ENCODE results near the gene C6orf136.
A peak's percentile ranks its signal among the peaks of the same experiment; 100 is the strongest.

C6orf136 gene

GRCh38 chr6:30682143-30683117 lies 35.5 kb downstream of the C6orf136 start:
- Histone ChIP-seq H2AK5ac (ENCODE audit: low read depth, low read length) (no peak overlapping the region), H3K9ac (ENCODE audit: low read depth, low read length, poor library complexity) (no peak overlapping the region), H3K23ac (ENCODE audit: low read depth, low read length, poor library complexity) (peak overlapping the region; percentile 56), H3K27ac (replicated peaks; ENCODE audit: low read length) (peak overlapping the region; percentile 52), H3K18ac (ENCODE audit: low read length) (peak overlapping the region; percentile 53), H3K4me1 (ENCODE audit: control insufficient read depth in 2 of 2, insufficient read depth in 1 of 2, low read depth in 1 of 2, low read length in 2 of 2) (peaks cover 43 to 44% of the 10 kb centered on the region in 2 donors), H3K27me3 (ENCODE audit: control insufficient read depth in 3 of 3, insufficient read depth in 3 of 3, low read depth in 1 of 3, low read length in 3 of 3) (no peaks in the 10 kb centered on the region), H3K79me1 (ENCODE audit: low read depth, low read length) (peaks cover 3% of the 10 kb centered on the region), H2BK15ac (ENCODE audit: low read length) (no peak overlapping the region), H2BK120ac (ENCODE audit: low read depth, low read length) (no peak overlapping the region), H2BK12ac (ENCODE audit: low read length) (no peak overlapping the region), H3K9me3 (replicated peaks in 1 of 2; ENCODE audit: control insufficient read depth in 2 of 2, insufficient read depth in 1 of 2, low read depth in 1 of 2, low read length in 2 of 2) (no peaks in the 10 kb centered on the region), H3K36me3 (replicated peaks in 1 of 2; ENCODE audit: control insufficient read depth in 2 of 2, insufficient read depth in 2 of 2, low read length in 2 of 2) (peaks cover 8 to 59% of the 10 kb centered on the region in 2 donors), H4K91ac (ENCODE audit: low read depth, low read length, poor library complexity) (no peak overlapping the region), H3K14ac (ENCODE audit: low read length) (no peak overlapping the region), H2AFZ (ENCODE audit: low read length) (no peak overlapping the region), H3K4me2 (ENCODE audit: insufficient read depth, low read length, poor library complexity, severe bottlenecking) (peak overlapping the region; percentile 56), H4K8ac (ENCODE audit: low read depth, low read length) (no peak overlapping the region), H3K4ac (ENCODE audit: low read length) (no peak overlapping the region), H3K4me3 (ENCODE audit: low read length in 2 of 2) (peak overlapping the region; percentile 9 to 83), H2BK5ac (ENCODE audit: low read length) (no peak overlapping the region)
- no peak for DNase-seq (ENCODE audit: low spot score)
- WGBS, 2 donors (ENCODE audit: extremely low coverage in 2 of 2, insufficient read length in 2 of 2, insufficient replicate concordance in 1 of 2) = no CpG with 5 or more reads among the region's 11 CpGs

- no peak overlapping the region for H4K91ac ChIP-seq (ENCODE audit: low read depth, low read length, poor library complexity)
- whole genome bisulfite sequencing, 2 donors (ENCODE audit: extremely low coverage in 2 of 2, insufficient read length in 2 of 2, insufficient replicate concordance in 1 of 2) = no CpG with 5 or more reads among the region's 7 CpGs
- peak overlapping the region; percentile 56 for H2AK5ac ChIP-seq (ENCODE audit: low read depth, low read length)
- H2BK15ac ChIP-seq (ENCODE audit: low read length) = no peak overlapping the region
- peaks cover 50 to 51% of the 10 kb centered on the region in 2 donors for H3K4me1 ChIP-seq (ENCODE audit: control insufficient read depth in 2 of 2, insufficient read depth in 1 of 2, low read depth in 1 of 2, low read length in 2 of 2)
- H3K23ac ChIP-seq (ENCODE audit: low read depth, low read length, poor library complexity) = no peak overlapping the region
- no peak overlapping the region for H2BK120ac ChIP-seq (ENCODE audit: low read depth, low read length)
- no peak overlapping the region for H2BK12ac ChIP-seq (ENCODE audit: low read length)
- no peak overlapping the region for H2AFZ ChIP-seq (ENCODE audit: low read length)
- H3K4me3 ChIP-seq (ENCODE audit: low read length in 2 of 2) = peak overlapping the region; percentile 44 to 83
- peak overlapping the region; percentile 56 for H3K4me2 ChIP-seq (ENCODE audit: insufficient read depth, low read length, poor library complexity, severe bottlenecking)
- peaks cover 5% of the 10 kb centered on the region for H3K79me1 ChIP-seq (ENCODE audit: low read depth, low read length)
- peaks cover 7 to 55% of the 10 kb centered on the region in 2 donors for H3K36me3 ChIP-seq (replicated peaks in 1 of 2; ENCODE audit: control insufficient read depth in 2 of 2, insufficient read depth in 2 of 2, low read length in 2 of 2)
- H3K27ac ChIP-seq (replicated peaks; ENCODE audit: low read length) = peak overlapping the region; percentile 60
- DNase-seq (ENCODE audit: low spot score) = no peak
- H2BK5ac ChIP-seq (ENCODE audit: low read length) = no peak overlapping the region
- H3K9me3 ChIP-seq (replicated peaks in 1 of 2; ENCODE audit: control insufficient read depth in 2 of 2, insufficient read depth in 1 of 2, low read depth in 1 of 2, low read length in 2 of 2) = no peaks in the 10 kb centered on the region
- peak overlapping the region; percentile 81 for H3K18ac ChIP-seq (ENCODE audit: low read length)
- H3K9ac ChIP-seq (ENCODE audit: low read depth, low read length, poor library complexity) = peak overlapping the region; percentile 44
- H3K27me3 ChIP-seq (ENCODE audit: control insufficient read depth in 3 of 3, insufficient read depth in 3 of 3, low read depth in 1 of 3, low read length in 3 of 3) = no peaks in the 10 kb centered on the region
- no peak overlapping the region for H3K4ac ChIP-seq (ENCODE audit: low read length)
- no peak overlapping the region for H4K8ac ChIP-seq (ENCODE audit: low read depth, low read length)
- no peak overlapping the region for H3K14ac ChIP-seq (ENCODE audit: low read length)
Observed at GRCh38 chr6:30683183-30683979, 36.4 kb downstream of the C6orf136 start.

GRCh38 chr6:30683980-30684338 lies 37.0 kb downstream of the C6orf136 start:
- H3K23ac ChIP-seq (ENCODE audit: low read depth, low read length, poor library complexity) = no peak overlapping the region
- H2AFZ ChIP-seq (ENCODE audit: low read length) = no peak overlapping the region
- no peak overlapping the region for H2BK5ac ChIP-seq (ENCODE audit: low read length)
- H3K4ac ChIP-seq (ENCODE audit: low read length) = no peak overlapping the region
- no peaks in the 10 kb centered on the region for H3K27me3 ChIP-seq (ENCODE audit: control insufficient read depth in 3 of 3, insufficient read depth in 3 of 3, low read depth in 1 of 3, low read length in 3 of 3)
- H3K4me3 ChIP-seq (ENCODE audit: low read length in 2 of 2) = peak overlapping the region in 1 of 2 donors; percentile 83
- no peak overlapping the region for H4K8ac ChIP-seq (ENCODE audit: low read depth, low read length)
- H2BK120ac ChIP-seq (ENCODE audit: low read depth, low read length) = no peak overlapping the region
- no peak overlapping the region for H4K91ac ChIP-seq (ENCODE audit: low read depth, low read length, poor library complexity)
- H3K4me2 ChIP-seq (ENCODE audit: insufficient read depth, low read length, poor library complexity, severe bottlenecking) = peak overlapping the region; percentile 56
- WGBS, 2 donors (ENCODE audit: extremely low coverage in 2 of 2, insufficient read length in 2 of 2, insufficient replicate concordance in 1 of 2) = no CpG with 5 or more reads among the region's 2 CpGs
- no peak overlapping the region for H2BK12ac ChIP-seq (ENCODE audit: low read length)
- peak overlapping the region; percentile 61 for H2AK5ac ChIP-seq (ENCODE audit: low read depth, low read length)
- no peak overlapping the region for H3K18ac ChIP-seq (ENCODE audit: low read length)
- no peaks in the 10 kb centered on the region for H3K9me3 ChIP-seq (replicated peaks in 1 of 2; ENCODE audit: control insufficient read depth in 2 of 2, insufficient read depth in 1 of 2, low read depth in 1 of 2, low read length in 2 of 2)
- H3K27ac ChIP-seq (replicated peaks; ENCODE audit: low read length) = peak overlapping the region; percentile 1
- DNase-seq (ENCODE audit: low spot score) = no peak
- peaks cover 3 to 56% of the 10 kb centered on the region in 2 donors for H3K36me3 ChIP-seq (replicated peaks in 1 of 2; ENCODE audit: control insufficient read depth in 2 of 2, insufficient read depth in 2 of 2, low read length in 2 of 2)
- peaks cover 55 to 56% of the 10 kb centered on the region in 2 donors for H3K4me1 ChIP-seq (ENCODE audit: control insufficient read depth in 2 of 2, insufficient read depth in 1 of 2, low read depth in 1 of 2, low read length in 2 of 2)
- H3K79me1 ChIP-seq (ENCODE audit: low read depth, low read length) = peaks cover 7% of the 10 kb centered on the region
- H3K14ac ChIP-seq (ENCODE audit: low read length) = no peak overlapping the region
- no peak overlapping the region for H2BK15ac ChIP-seq (ENCODE audit: low read length)
- no peak overlapping the region for H3K9ac ChIP-seq (ENCODE audit: low read depth, low read length, poor library complexity)
